SK-N-SH treated with all-trans-retinoic acid at 6 μM for 48 hours (cell line): ENCODE data around the gene HSF4.

Source experiments
- RARB ChIP-seq: fragments of 250-450 bp; sonication (Bioruptor Pico); IDR thresholded peaks from 2 replicates; pipeline ENCODE4 v1.8.0; 2021; ENCODE audit warnings: mild to moderate bottlenecking, moderate library complexity
- ZNF70 ChIP-seq: fragments of 450-650 bp; formaldehyde crosslinking; IDR thresholded peaks from 2 replicates; pipeline ENCODE4 v1.5.0; 2020; ENCODE audit warnings: mild to moderate bottlenecking, moderate library complexity

DNA sequence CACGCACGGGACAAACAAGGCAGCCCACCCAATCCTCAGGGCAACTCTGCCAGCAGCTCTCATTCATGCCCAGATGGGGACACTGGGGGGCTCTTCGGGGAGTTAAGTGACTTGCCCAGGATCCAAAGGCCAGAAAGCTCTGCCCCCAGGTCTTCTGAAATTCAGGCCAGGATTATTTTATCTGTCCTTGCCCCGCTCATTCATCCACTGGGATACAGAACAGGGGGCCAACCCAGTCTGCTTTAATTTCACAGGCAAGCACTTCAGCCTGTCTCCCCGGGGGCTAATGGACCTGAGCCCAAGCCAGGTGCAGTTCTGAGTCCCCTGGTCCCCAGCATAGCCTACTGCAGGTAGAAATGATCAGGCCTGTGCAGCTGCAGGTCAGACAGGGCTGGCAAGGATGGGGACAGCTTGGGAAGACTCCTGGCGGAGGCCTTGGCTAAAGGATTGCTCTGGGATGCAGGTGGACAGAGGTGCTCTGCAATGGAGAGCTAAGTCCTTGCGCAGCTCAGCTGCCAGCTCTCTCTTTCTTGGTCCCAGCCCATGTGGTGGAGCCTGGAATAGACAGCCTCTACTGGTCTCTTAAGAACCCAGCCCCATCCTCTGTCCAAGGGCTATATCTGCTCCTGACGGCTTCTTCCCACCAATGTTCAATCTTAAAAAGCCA is 13.0 kb upstream of the HSF4 start:
- TF ChIP-seq RARB (CRISPR knock-in tag): no peak
- no peak for TF ChIP-seq ZNF70 (CRISPR knock-in tag)
